WTC11 (cell line): ENCODE results near the gene STN1.

ENCODE experiments used
- CREB1 ChIP-seq: sonication (generic); formaldehyde crosslinking; IDR thresholded peaks from 2 replicates; pipeline ENCODE4 v1.8.0; 2023; ENCODE audit warnings: mild to moderate bottlenecking, missing genetic modification reagents
- CTCF ChIP-seq: fragments of 200-600 bp; IDR thresholded peaks from 2 replicates; pipeline ENCODE4 v1.8.0; 2022; ENCODE audit warnings: antibody characterized with exemption
- ESRRA ChIP-seq: sonication (generic); formaldehyde crosslinking; IDR thresholded peaks from 2 replicates; pipeline ENCODE4 v1.8.1; 2022; ENCODE audit warnings: mild to moderate bottlenecking, missing genetic modification reagents, borderline replicate concordance
- TEAD4 ChIP-seq: sonication (generic); formaldehyde crosslinking; IDR thresholded peaks from 2 replicates; pipeline ENCODE4 v1.8.0; 2022; ENCODE audit warnings: mild to moderate bottlenecking, missing genetic modification reagents

DNA sequence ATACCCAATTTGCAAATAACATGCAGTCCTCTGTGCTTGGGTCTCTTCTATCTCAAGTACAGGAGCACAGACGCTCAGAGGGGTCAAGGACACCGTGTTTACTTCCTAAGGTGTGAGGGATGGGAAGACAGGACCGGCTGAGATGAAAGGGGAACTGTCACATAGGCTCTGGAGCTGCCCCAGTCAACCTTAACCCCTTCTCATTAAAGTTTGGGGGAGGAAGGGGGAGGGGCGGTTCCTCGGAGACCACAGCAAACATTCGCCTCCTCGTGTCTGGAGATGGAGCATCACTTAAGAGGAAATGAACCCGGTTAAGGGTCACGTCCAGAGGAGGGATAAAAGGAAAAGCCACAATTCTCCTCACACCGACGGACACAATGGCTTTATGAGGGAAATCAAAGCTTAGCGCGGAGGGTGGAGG is 63.7 kb downstream of the STN1 start:
- TF ChIP-seq TEAD4 (CRISPR knock-in tag) (no peak), ESRRA (CRISPR knock-in tag) (no peak), CTCF (no peak), CREB1 (CRISPR knock-in tag) (no peak)
